GM18505 (cell line): ENCODE data around the gene TUBA1B.

Experiments used
- ATAC-seq: cut with Tn5 transposase; IDR thresholded peaks from one replicate; pipeline ENCODE4 v1.9.1; 2021; ENCODE audit not compliant: unreplicated experiment
- POLR2A ChIP-seq: IDR thresholded peaks from 4 replicates; pipeline ENCODE4 v1.6.1; 2011; ENCODE audit warnings: borderline replicate concordance; ENCODE audit not compliant: insufficient read depth, insufficient read length; ENCODE audit errors: extremely low read depth

Gene TUBA1B

DNA sequence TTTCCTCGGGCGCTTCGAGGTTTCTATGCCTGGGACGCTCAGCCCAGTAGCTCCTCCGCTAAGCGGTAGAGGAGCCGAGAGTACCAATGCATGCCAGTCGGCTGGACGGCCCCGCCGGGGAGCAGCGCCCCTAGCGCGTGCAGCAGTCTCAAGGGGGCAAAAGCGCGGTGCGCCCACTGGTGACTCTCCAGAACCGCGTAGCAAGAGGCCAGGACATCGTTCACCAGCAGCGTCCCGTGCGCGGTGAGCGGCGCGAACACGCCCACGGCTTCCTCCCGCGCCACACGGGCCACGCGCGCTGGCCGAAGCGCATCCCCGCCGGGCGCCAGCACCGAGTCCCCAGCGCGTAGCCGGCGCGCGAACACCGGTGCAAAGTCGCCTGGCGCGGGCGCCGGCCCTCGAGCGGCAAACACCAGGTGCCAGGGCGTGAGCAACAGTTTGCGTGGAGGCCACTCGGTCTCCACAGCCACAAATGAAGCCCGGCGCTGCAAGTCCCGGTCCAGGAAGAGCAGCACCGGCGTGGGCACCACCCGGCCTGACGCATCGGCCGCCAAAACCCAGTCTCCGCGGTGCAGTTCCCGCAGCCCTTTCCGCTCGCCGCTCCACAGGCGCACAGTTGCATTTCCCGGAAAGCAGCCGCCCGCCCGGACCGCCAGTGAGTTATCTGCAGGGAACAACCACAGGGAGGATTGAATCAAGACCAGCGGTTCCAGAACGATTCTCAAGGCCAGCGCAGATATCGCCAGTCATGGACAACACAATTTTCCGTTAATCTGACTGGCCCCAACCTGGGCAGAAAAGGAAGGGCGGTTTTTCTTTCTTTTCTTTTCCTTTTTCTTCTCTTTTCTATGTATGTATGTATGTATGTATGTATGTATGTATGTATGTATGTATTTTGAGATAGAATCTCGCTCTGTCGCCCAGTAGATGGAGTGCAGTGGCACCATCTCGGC is 41.1 kb downstream of the TUBA1B start:
- ATAC-seq, result no peak

GRCh38 chr12:49088932-49089330 is 42.3 kb downstream of the TUBA1B start:
- TF ChIP-seq POLR2A, result no peak

More for the DNA sequence above, 41.1 kb downstream of the TUBA1B start:
- TF ChIP-seq POLR2A, result no peak

DNA sequence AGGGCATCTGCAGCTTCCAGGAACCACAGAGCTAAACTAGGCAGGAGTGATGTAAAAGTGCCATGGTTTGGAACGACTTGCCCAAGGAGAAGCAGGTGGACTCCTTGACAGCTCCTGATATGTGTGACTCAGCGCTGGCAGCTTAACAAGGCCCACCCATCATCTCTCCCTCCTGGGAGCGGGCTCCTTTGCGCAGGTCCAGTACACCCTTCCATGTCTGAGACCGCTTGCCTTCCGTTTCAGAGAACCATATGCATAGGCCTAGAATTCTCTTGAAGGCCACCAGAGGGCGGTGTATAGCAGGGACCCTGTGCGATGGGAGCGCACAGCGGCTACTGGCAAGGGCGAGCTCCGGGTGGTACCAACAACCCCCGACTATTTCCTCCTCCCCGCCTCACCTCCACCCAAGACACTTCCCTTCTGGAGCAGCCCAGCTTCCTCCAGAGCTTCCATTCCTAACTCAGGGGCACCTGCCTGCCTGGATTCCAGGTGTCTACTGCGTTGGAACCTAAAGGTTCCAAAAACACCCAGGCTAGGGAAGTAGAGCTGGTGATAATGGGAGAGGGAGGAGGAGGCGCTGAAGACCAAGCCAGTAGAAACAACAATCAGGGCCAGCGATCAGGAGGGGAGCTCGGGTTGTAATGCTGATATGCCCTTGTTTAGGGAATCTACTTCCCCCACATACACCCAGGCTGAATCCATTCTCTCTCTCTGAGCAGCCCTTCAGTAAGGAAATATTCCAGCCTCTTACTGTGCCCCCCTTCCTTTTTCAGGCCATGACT is 42.9 kb downstream of the TUBA1B start:
- TF ChIP-seq POLR2A, result no peak
- peak; percentile 82 for ATAC-seq

More at GRCh38 chr12:49088932-49089330, 42.3 kb downstream of the TUBA1B start:
- ATAC-seq, result no peak

DNA sequence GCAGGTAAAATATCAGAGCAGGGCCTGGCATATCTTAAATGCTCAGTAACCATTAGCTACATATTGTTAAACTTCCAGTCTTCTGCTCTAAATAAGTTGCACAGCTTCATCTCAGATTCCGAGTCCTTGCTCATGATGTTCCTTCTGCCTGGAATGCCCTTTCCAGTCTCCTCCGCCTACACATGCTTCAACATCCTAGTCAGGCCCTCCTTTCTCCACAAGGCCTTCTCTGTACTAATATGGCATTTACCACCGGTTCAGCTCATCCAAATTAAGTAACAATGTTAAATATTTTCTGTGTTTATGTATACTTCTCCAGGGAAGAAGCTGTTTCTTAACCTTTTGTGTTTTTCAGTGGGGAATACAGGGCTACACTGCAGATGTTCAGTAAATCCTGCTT is 45.1 kb downstream of the TUBA1B start:
- no peak for TF ChIP-seq POLR2A
- no peak for ATAC-seq

GRCh38 chr12:49084438-49084837 is 46.8 kb downstream of the TUBA1B start:
- no peak for ATAC-seq

DNA sequence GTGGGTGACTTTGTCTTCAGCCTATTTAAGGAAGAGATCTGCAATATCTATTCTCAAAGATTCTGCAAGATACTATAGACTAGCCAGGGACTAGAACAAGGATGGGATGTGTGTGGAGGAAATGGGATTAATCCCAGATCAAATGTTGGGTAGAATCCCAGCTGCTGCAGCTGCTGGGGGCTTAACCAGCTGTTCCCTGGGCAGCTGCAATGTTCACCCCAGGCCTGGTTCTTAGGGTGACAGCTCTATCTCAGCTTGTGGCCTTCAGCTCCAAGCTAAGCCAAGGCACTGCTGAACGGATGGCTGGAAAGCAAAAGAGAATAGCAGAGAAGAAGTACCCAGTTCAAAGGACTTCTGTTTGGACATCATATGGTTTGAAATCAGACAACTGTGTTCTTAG is 51.4 kb downstream of the TUBA1B start:
- no peak for ATAC-seq
- TF ChIP-seq POLR2A, result no peak

More at GRCh38 chr12:49084438-49084837, 46.8 kb downstream of the TUBA1B start:
- no peak for TF ChIP-seq POLR2A
